Measurements from ENCODE around the gene BHLHE40.
A peak's percentile ranks its signal among the peaks of the same experiment; 100 is the strongest.

BHLHE40 gene

GRCh38 chr3:5002174-5002870 is 23.1 kb downstream of the BHLHE40 start:
- DNase-seq (ENCODE audit: low read depth): no peak

GRCh38 chr3:5002871-5003247 is 23.6 kb downstream of the BHLHE40 start:
- no peak for DNase-seq (ENCODE audit: low read depth)

DNA sequence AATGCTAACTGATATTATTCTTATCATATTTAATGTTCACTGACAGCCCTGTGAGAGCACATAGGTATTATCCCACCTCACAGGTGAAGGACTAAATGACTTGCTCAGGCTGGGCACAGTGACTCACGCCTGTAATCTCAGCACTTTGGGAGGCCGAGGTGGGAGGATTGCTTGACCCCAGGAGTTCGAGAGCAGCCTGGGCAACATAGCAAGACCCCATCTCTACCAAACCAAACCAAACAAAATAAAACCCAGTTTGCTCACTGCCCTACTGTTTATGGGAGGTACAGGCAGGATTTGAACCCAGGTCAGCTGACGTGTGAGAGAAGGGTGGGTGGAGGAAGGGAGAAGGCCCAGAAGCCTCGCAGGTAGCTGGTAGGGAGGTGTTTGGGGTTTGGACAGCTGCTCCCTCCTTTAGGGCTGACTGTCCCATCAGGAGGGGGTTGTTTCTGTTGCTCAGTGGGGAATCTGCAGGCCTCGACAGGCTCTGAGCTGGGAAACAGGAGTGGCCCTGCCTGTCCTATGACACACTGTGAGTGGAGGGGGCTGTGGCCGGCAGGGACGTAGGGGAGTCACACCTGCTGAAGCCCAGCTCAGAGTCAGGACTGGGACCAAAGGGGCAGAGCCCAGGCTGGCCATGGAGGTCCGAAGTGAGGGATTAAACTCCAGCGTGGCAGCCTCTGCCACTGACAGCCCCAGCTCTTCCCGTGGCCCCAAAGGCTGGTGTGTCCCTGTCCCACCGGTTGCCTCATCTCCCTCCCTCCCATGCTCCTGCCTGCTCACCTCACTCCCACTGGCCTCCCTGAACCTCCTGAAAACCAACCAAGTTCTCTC is 25.3 kb downstream of the BHLHE40 start:
- DNase-seq (ENCODE audit: low read depth): no peak

DNA sequence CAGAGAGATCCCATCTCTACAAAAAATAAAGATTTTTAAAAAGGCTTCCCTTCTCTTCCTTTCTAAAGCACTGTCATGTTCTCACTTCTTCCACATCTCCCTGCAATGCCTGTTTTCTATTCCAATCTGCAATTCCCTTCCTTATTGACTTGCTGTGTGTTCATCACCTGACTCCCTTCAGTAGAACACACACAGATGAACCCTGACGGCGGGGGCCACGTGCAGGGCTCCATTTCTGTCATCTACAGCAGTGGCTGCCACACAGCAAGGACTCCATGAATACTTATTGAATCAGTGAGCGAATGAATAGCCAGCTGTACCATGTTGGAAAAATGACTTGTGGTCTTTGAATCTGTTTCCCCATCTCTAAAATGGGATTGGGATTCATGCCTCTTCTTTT is 26.1 kb downstream of the BHLHE40 start:
- DNase-seq (ENCODE audit: low read depth): no peak

- no peak for DNase-seq (ENCODE audit: low read depth)
Observed at GRCh38 chr3:5006755-5007202, 27.5 kb downstream of the BHLHE40 start.

- DNase-seq (ENCODE audit: low read depth): no peak
Observed at GRCh38 chr3:5007873-5008272, 28.6 kb downstream of the BHLHE40 start.

GRCh38 chr3:5009506-5010109 is 30.4 kb downstream of the BHLHE40 start:
- no peak for DNase-seq (ENCODE audit: low read depth)

DNA sequence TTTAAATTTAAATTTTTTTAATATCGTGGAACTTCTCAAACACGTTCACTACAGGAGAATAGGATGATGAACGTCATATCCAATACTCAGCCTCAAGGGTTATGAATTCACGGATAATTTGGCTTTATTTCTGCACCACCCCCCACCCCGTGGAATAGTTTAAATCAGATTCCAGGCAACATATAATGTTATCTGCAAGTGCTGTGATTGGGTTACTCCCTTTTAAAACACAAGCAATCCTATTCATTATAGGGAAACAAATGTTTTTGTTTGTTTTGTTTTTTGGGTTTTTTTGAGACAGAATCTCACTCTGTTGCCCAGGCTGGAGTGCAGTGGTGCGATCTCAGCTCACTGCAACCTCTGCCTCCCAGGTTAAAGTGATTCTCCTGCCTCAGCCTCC is 30.9 kb downstream of the BHLHE40 start:
- no peak for DNase-seq (ENCODE audit: low read depth)

- no peak for DNase-seq (ENCODE audit: low read depth)
Observed at GRCh38 chr3:5010706-5011554, 31.7 kb downstream of the BHLHE40 start.

DNA sequence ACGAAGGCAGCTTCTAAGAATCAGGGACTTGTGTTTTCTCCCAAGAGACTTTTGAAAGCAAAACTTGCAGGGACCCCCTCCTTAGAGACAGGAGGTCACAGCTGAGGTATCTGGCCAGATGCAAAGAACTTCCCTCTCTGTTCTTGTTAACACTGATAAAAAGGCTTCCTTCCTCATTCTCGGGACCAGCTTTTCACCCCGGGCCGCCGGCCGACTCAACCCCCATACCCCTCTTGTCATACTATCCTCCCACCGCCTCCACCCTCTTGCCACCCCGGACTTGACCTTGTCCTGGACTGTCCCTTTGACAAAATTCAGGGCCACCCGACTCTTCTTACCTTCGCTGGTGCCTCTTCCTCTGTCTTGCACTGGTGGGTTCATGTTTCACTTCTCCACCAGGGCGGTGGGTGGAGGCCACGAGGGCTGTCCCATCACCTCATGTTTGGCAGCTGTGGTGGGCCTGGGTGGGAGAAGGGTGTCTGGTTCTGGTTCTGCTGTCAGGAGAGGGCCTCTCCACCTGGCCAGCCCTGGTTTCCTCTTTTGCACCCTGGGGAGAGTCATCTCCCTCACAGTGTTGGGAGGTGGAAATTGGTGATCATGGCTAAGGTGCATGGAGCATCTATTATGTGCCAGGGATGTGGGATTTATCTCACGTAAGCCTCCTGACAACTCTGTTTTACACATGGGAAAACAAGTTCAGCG is 32.5 kb downstream of the BHLHE40 start:
- DNase-seq (ENCODE audit: low read depth): no peak

DNA sequence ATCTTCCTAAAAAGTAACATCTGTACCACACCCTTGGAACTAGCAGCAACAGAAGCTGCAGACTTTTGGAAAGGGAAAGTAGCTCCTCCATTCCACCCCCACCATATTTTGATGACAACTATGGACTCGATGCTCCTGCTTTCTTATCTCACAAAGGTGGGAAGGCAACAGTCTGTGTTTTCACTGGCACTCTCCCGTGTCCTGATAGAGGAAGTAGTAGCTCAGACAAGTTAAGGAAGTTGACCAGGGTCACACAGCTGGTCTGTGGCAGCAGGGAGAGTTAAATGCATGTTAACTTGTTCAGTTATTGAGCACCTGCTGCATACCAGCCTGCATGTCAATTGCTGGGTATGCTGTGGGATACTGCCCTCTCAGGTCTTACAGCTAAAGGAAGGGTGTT is 33.1 kb downstream of the BHLHE40 start:
- no peak for DNase-seq (ENCODE audit: low read depth)

DNA sequence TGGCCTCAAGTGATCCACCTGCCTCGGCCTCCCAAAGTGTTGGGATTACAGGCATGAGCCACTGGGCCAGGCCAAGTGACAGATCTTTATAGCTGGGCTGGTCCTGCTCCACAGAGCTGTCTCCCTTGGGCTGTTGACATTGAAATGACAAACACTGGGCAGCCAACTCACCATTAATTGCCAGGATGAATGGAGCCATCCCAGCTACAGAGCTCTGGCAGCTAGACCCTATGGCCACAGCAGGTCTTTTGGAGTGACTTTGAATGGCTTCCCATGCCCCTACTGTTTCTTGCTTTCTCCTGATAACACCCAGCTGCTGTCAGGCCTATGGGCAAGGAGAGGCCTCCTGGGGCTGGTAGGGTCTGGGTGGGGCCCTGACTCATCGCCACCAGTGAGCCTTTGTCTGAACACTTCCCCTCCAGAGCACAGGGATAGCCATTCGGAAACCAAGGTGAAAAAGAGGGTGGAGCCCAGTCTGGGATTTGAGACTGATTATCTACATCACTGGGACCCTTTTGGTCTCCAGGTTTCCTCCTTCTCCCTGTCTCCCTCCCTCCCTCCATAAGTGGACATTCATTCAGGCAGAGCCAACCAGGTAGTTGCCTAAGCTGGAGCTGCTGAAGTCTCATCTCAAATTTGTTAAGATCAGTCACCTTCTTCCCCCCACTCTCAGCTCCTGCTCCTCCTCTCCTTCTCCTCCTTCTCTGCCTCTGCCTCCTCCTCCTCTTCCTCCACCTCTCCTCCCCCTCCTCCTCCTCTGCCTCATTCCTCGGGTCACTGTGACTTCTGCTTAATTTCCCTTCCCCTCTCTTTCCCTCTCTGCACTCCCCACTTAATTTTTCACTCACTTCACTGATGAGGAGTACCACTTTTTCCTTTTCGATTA is 34.0 kb downstream of the BHLHE40 start:
- DNase-seq (ENCODE audit: low read depth): no peak

GRCh38 chr3:5014391-5014790 is 35.2 kb downstream of the BHLHE40 start:
- no peak for DNase-seq (ENCODE audit: low read depth)

DNA sequence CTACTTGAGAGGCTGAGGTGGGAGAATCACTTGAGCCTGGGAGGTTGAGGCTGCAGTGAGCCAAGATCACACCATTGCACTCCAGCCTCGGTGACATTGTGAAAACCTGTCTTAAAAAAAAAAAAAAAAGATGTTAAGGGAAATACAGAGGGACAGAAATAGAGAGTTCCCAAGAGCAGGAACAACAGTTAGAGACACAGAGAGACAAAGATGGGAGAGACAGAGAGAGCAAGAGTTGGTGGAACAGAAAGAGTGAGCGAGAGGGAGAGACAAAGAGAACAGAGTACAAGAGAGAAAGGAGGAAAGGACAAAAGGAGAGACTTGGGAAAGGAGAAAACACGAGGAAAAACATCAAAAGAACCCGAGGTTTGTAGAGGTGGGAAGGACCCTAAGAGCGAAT is 35.8 kb downstream of the BHLHE40 start:
- DNase-seq (ENCODE audit: low read depth): no peak

DNA sequence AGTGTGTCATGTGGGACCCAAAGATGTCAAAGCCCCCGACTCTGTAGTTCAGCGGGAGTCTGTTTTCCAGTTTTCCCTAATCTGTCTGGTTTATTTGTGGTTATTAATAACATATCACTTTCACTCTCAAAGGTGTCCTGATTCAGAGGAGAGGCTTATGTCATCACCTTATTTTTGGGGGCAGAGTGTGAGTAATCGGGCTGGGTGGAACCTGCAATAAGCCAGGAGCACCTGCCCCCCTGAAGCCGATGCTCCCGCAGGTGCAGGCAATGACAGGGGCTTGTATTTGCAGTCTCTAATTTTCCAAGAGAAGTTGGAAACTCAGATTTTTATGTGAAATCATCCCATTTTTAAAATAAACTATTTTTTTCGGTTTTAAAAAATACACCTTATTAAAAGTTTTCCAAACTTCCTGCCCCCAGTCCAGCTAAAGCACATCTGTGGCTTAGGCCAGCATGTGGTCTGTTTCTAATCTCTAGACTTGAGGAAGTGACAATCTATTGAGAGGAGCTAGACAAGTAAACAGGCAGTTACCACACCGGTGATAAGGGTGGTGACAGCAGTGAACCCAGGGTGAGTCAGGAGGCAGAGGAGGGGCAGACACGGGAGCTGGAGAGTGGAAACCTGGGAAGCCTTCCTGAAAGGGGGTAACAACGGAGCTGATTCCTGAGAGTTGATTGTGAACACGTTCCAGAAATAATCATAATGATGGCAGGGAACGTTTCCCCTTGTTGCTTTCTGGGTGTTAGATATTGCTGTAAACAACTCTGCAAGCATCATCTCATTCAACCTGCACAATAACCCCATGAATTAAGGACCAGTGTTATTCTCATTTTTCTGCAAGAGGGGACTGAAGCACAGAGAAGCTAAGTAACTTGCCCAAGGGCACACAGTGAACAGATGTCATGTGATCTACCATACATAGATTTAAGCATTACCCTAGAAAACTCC is 37.2 kb downstream of the BHLHE40 start:
- no peak for DNase-seq (ENCODE audit: low read depth)

DNA sequence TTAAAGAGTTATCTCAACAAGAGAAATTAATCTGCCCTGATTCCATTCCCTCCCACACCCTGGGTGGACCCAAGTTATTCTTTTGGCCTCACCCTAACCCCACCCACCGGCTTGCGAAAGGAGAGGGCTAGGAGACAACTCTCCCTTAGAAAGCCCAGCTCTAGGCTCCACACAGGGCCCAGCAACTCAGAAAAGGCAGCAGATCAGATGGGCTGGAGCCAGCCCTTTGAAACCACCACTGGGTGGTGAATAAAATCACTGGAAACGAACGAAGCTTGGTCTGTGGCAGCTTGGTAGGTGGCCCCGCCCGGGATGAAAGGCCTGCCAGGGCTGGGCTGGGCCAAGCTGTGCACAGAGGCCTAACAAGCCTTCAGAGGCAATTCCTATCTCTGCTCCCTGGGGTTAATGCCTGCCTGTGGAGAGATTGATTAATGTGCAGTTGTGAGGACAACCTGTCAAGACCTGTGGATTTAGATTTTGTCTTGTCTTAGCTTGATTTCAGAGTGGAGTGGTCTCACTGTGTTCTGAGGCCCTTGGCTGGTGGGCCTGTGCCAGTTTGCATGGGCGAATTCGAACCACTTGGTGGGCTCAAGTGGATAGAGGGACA is 38.8 kb downstream of the BHLHE40 start:
- DNase-seq (ENCODE audit: low read depth): peak; percentile 22

GRCh38 chr3:5019411-5020241 is 40.4 kb downstream of the BHLHE40 start:
- no peak for DNase-seq (ENCODE audit: low read depth)

DNA sequence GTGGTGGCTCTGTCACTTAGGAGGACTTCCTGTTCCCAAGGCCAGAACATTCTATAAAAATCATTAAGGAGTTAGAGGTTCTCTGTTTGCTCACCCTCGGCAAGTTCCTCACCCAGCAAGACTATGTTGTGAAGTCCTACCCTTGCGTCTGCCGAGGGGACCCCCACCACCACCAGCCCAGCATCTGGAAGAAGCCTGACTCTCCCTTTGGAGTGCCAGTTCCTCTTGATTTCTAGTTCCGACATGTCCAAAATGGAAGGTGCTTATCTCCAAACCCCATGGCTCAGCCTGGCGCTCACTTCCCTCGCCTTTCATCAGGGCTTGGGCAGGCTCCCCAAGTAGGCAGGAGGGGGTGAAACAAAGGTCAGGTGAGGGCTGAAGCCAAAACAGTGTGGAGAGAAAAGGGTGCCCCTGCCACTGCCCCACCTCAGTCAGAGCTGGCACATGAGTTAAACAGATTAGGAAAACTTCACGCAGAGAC is 41.0 kb downstream of the BHLHE40 start:
- no peak for DNase-seq (ENCODE audit: low read depth)
